ENCODE data around the gene SLC12A4.
"Not testable (repeated sequence)": the region's sequence is repeated elsewhere in the genome, so short reads cannot be mapped to it uniquely, and the experiment has no call there.

Gene SLC12A4

GRCh38 chr16:67940446-67941089 lies 27.9 kb downstream of the SLC12A4 start:
- no peak overlapping the region for H3K4me3 ChIP-seq (replicated peaks; ENCODE audit: low read depth, low read length)
- no peak for DNase-seq (ENCODE audit: low read depth)
- TF ChIP-seq, protein P1, sequence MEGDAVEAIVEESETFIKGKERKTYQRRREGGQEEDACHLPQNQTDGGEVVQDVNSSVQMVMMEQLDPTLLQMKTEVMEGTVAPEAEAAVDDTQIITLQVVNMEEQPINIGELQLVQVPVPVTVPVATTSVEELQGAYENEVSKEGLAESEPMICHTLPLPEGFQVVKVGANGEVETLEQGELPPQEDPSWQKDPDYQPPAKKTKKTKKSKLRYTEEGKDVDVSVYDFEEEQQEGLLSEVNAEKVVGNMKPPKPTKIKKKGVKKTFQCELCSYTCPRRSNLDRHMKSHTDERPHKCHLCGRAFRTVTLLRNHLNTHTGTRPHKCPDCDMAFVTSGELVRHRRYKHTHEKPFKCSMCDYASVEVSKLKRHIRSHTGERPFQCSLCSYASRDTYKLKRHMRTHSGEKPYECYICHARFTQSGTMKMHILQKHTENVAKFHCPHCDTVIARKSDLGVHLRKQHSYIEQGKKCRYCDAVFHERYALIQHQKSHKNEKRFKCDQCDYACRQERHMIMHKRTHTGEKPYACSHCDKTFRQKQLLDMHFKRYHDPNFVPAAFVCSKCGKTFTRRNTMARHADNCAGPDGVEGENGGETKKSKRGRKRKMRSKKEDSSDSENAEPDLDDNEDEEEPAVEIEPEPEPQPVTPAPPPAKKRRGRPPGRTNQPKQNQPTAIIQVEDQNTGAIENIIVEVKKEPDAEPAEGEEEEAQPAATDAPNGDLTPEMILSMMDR (IDR thresholded peaks at IDR 0.05; ENCODE audit: low read length, missing control alignments) = no peak

DNA sequence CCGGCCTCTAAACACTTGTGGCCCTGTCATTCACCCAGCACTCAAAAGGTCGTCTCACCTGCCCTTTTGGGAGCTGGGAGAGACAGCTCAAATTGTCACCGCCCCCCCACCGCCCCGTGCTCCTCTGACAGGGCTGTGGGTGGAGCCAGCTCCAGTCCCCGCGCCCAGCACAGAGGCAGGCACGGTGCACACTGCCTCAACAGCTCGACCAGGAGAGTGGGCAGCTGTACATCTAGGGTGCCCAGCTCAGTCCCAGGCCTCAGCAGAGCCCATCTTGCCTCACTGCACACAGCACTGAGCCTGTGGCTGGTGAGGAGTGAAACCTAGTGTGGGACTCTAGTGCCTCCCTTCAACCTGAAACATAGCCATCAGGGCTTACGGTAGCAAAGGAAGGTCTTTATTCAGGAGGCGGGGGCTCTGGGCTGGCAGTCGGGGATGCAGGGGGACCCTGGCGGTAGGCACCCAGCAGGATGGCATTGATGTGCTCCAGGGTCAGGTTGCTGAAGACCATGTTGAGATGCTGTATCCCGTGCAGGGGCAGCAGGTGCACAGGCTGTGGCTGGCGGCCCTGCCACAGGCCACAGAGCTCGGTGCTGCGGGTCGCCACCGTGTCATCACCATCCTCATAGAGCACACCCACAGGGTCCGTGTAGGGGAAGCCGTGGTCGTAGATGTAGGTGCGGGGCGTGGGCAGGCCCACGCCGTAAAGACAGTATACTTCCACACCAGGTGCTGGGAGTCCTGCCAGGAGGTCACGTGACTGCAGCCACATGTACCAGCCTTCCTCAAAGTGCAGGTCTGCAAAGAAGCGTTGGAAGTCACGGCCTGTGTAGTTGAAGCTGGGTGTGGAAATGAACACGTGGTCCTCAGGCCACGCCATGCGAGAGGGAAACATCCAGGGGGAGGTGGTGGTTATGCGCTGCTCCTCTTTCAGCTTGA lies 28.7 kb downstream of the SLC12A4 start:
- DNase-seq (ENCODE audit: low read depth) = no peak
- TF ChIP-seq, protein P1 (IDR thresholded peaks at IDR 0.05; ENCODE audit: low read length, missing control alignments) = no peak
- no peak overlapping the region for H3K4me3 ChIP-seq (replicated peaks; ENCODE audit: low read depth, low read length)

DNA sequence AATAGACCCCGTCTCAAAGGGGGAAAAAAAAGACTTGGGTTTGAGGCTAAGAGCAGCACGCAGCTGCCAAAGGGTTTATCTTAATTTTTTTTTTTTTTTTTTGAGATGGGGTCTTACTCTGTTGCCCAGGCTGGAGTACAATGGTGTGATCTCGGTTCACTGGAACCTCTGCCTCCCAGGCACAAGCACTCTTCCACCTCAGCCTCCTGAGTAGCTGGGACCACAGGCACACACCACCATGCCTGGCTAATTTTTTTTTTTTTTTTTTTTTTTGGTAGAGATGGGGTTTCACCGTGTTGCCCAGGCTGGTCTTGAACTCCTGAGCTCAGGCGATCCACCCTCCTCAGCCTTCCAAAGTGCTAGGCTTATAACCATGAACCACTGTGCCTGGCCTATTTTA lies 30.7 kb downstream of the SLC12A4 start:
- H3K4me3 ChIP-seq (replicated peaks; ENCODE audit: low read depth, low read length); DNase-seq (ENCODE audit: low read depth): not testable (repeated sequence)

GRCh38 chr16:67936880-67937605 lies 31.4 kb downstream of the SLC12A4 start:
- TF ChIP-seq, protein P1 (IDR thresholded peaks at IDR 0.05; ENCODE audit: low read length, missing control alignments) = no peak
- peak overlapping the region; percentile 95 for H3K4me3 ChIP-seq (replicated peaks; ENCODE audit: low read depth, low read length)
- peak; percentile 63 for DNase-seq (ENCODE audit: low read depth)

- DNase-seq (ENCODE audit: low read depth) = peak; percentile 32
- TF ChIP-seq, protein P1 (IDR thresholded peaks at IDR 0.05; ENCODE audit: low read length, missing control alignments) = no peak
- peak within 1 kb of the TSS; percentile 95 for H3K4me3 ChIP-seq (replicated peaks; ENCODE audit: low read depth, low read length)
Observed at GRCh38 chr16:67936124-67936879, 32.1 kb downstream of the SLC12A4 start, which contains the start of gene PSMB10. Gene PSMB10, minus strand, starts transcription at chr16:67936850. Its CDS starts 101 bp downstream, at chr16:67936749.

GRCh38 chr16:67935402-67936123 lies 32.9 kb downstream of the SLC12A4 start:
- peak overlapping the region; percentile 95 for H3K4me3 ChIP-seq (replicated peaks; ENCODE audit: low read depth, low read length)
- DNase-seq (ENCODE audit: low read depth) = peak; percentile 90
- TF ChIP-seq, protein P1 (IDR thresholded peaks at IDR 0.05; ENCODE audit: low read length, missing control alignments) = no peak
